Activated CD8-positive, alpha-beta memory T cell treated with anti-CD3 and anti-CD28 coated beads, Interleukin-2, amount 10 ng/mL, durations not matched to agents 7 days and 5 days (primary cell): ENCODE results near the gene TPMT. TPM values are rescaled to one million over a fixed set of nuclear protein-coding genes. Genes with fewer than 3 reads are reported as not detected.

Experiments
- ATAC-seq: fragments of 150-1000 bp; cut with Tn5 transposase; one replicate; pipeline ENCODE4 v1.10.0; 2021; ENCODE audit warnings: moderate library complexity
- CTCF ChIA-PET: fragments of 350-600 bp; sonication (Branson Sonifier 250); formaldehyde crosslinking; loops from one replicate; lab custom pipeline; 2021; ENCODE audit warnings: antibody characterized with exemption; lab: Charles Lee
- DNase-seq: peaks from one replicate; pipeline ENCODE4 v3.0.0-alpha.2; 2020
- H3K27ac Mint-ChIP-seq: one replicate; pipeline ENCODE4 v1.8.0; 2021; ENCODE audit warnings: mild to moderate bottlenecking, mixed read lengths
- H3K27me3 Mint-ChIP-seq: one replicate; pipeline ENCODE4 v1.8.0; 2021; ENCODE audit warnings: mixed read lengths
- H3K36me3 Mint-ChIP-seq: one replicate; pipeline ENCODE4 v1.8.0; 2021; ENCODE audit warnings: mild to moderate bottlenecking, mixed read lengths
- H3K4me1 Mint-ChIP-seq: one replicate; pipeline ENCODE4 v1.8.0; 2021; ENCODE audit warnings: mixed read lengths
- H3K4me3 Mint-ChIP-seq: one replicate; pipeline ENCODE4 v1.8.0; 2021; ENCODE audit warnings: mild to moderate bottlenecking, moderate library complexity, mixed read lengths
- H3K9me3 Mint-ChIP-seq: one replicate; pipeline ENCODE4 v1.8.0; 2022; ENCODE audit warnings: low read depth, mixed read lengths
- total RNA-seq, 2 experiments: library from RNA; stranded (reverse); gene quantifications; one replicate each; pipeline ENCODE4 v1.2.3, GENCODE V29; 2021

Gene TPMT
- total RNA-seq, 2 experiments from 2014 or later, result 5.6 to 9.5 TPM

DNA sequence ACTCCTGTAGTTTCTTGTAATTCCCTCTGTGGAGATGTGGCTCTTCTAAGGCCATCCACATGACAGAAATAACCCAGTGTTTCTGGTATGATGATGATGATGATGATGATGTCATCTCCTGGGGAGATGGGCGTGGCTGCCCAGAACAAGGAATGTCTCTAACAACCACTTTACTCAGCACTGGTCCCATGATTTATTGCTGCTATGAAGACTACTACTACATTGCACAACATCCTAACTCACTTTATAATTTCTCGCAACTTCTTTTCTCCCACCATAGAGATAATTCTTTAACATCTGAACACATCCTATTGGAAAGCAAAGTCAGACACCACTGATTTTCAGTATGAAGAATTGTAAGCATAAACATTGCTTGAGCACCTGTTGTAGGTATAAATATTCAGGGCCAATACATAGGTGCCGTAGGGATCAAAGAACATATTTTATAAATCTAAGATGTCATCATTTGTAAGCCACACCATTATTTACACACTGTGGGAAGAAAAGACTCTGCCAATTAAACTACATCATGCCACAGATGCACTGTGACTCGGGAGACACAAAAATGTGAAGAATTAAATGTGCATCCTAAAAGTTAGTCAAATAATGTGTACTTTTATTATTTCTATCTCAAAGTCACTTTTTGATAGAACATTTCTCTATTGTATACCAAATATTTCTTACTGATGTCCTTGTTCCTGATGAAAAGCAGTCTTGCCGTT is 6.4 kb downstream of the TPMT start:
- Mint-ChIP-seq H3K36me3 (peaks cover 14% of the 10 kb centered on the region), H3K27ac (no peak overlapping the region), H3K4me1 (peaks cover 17% of the 10 kb centered on the region), H3K27me3 (no peaks in the 10 kb centered on the region), H3K9me3 (no peaks in the 10 kb centered on the region), H3K4me3 (no peak overlapping the region)
- DNase-seq (no peak), ATAC-seq (no peak)
- CTCF ChIA-PET, result no interaction called here

DNA sequence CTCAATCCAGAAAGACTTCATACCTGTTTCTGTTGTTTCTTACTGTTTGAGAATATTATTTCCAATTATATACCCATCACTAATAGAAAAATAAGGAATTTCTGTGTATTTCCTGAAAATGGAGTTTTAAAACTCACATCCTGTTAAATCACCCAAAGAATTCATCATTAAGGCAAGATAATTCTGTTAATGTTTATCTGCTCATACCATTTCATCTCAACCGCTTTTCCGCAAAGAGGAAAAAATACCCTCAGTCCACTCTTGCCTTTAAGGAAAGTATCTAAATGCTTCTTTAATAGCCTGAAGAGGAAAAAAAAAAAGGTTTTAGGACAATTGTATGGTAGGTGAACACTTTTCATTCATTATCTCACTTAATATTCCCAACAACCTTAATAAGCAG is 7.3 kb downstream of the TPMT start:
- Mint-ChIP-seq H3K36me3 (peaks cover 19% of the 10 kb centered on the region), H3K9me3 (no peaks in the 10 kb centered on the region), H3K27me3 (no peaks in the 10 kb centered on the region), H3K27ac (no peak overlapping the region), H3K4me3 (no peak overlapping the region), H3K4me1 (peaks cover 8% of the 10 kb centered on the region)
- ATAC-seq (no peak), DNase-seq (no peak)
- CTCF ChIA-PET, result no interaction called here

DNA sequence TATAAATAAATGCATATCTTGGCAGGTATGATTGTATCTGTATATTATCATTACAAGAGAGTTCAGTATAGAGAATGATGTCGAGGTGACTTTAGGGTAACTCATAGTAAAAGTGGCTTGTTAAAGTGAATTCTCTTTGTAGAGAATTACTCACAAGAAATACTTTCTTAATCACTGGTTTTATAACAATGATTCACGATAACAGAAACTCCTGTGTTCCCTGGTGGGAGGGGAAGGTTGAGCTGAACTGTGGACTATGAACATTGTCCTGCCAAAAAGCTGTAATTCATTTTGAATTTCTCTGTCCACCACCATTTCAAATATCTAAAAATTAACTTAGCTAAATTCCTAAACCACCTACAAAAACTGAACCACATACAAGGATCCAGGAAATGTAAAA is 7.7 kb downstream of the TPMT start:
- peaks cover 5% of the 10 kb centered on the region for H3K4me1 Mint-ChIP-seq
- peaks cover 22% of the 10 kb centered on the region for H3K36me3 Mint-ChIP-seq
- no peak overlapping the region for H3K27ac Mint-ChIP-seq
- no peaks in the 10 kb centered on the region for H3K27me3 Mint-ChIP-seq
- ATAC-seq, result no peak
- no peak for DNase-seq
- CTCF ChIA-PET, result no interaction called here
- H3K4me3 Mint-ChIP-seq, result no peak overlapping the region
- no peaks in the 10 kb centered on the region for H3K9me3 Mint-ChIP-seq

GRCh38 chr6:18142591-18142861 is 12.4 kb downstream of the TPMT start:
- H3K36me3 Mint-ChIP-seq, result peaks cover 27% of the 10 kb centered on the region

GRCh38 chr6:18141805-18142590 is 12.9 kb downstream of the TPMT start:
- Mint-ChIP-seq H3K4me3 (no peak overlapping the region), H3K4me1 (no peaks in the 10 kb centered on the region), H3K27me3 (no peaks in the 10 kb centered on the region), H3K27ac (no peak overlapping the region), H3K36me3 (peaks cover 23% of the 10 kb centered on the region), H3K9me3 (no peaks in the 10 kb centered on the region)
- CTCF ChIA-PET, result no interaction called here
- DNase-seq (no peak), ATAC-seq (no peak)

More at GRCh38 chr6:18142591-18142861, 12.4 kb downstream of the TPMT start:
- ATAC-seq (no peak), DNase-seq (no peak)
- no peak overlapping the region for H3K27ac Mint-ChIP-seq
- peaks cover 2% of the 10 kb centered on the region for H3K4me1 Mint-ChIP-seq
- CTCF ChIA-PET, result no interaction called here
- no peaks in the 10 kb centered on the region for H3K9me3 Mint-ChIP-seq
- no peak overlapping the region for H3K4me3 Mint-ChIP-seq
- no peaks in the 10 kb centered on the region for H3K27me3 Mint-ChIP-seq

- Mint-ChIP-seq H3K4me3 (no peak overlapping the region), H3K27ac (no peak overlapping the region), H3K4me1 (no peaks in the 10 kb centered on the region), H3K36me3 (peaks cover 27% of the 10 kb centered on the region), H3K27me3 (no peaks in the 10 kb centered on the region), H3K9me3 (no peaks in the 10 kb centered on the region)
- CTCF ChIA-PET, result no interaction called here
- ATAC-seq, result no peak
- DNase-seq, result no peak
These were observed 14.8 kb downstream of the TPMT start for GRCh38 chr6:18139935-18140621.

- Mint-ChIP-seq H3K27me3 (no peaks in the 10 kb centered on the region), H3K4me1 (no peaks in the 10 kb centered on the region), H3K36me3 (peaks cover 28% of the 10 kb centered on the region), H3K9me3 (no peaks in the 10 kb centered on the region), H3K4me3 (no peak overlapping the region), H3K27ac (no peak overlapping the region)
- DNase-seq, result no peak
- CTCF ChIA-PET, result no interaction called here
- no peak for ATAC-seq
These were observed 16.0 kb downstream of the TPMT start for GRCh38 chr6:18138906-18139305.

GRCh38 chr6:18136260-18136659 is 18.6 kb downstream of the TPMT start:
- no peak for DNase-seq
- Mint-ChIP-seq H3K27me3 (no peaks in the 10 kb centered on the region), H3K9me3 (no peaks in the 10 kb centered on the region), H3K36me3 (peaks cover 28% of the 10 kb centered on the region), H3K4me1 (no peaks in the 10 kb centered on the region), H3K4me3 (no peak overlapping the region), H3K27ac (no peak overlapping the region)
- ATAC-seq, result no peak
- CTCF ChIA-PET, result no interaction called here

DNA sequence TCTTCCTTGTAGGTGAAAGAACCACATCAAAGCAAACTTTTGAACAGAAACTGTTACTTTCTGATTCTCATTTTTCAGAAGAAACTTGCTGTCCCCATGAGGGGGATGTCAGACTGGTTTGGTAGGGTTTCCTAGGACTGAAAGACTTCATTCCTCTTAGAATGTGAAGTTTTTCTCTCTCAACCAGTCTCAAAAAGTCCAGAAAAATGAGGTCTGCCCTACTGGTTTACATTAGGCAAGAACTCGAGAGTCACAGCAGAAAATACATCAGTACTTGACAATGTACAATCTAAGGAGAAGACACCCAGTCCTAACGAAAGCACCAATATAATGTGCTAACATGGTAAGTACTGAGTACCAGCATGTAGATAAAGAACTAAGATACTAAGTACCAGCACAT is 19.7 kb downstream of the TPMT start:
- Mint-ChIP-seq H3K27me3 (no peaks in the 10 kb centered on the region), H3K4me1 (no peaks in the 10 kb centered on the region), H3K36me3 (peaks cover 26% of the 10 kb centered on the region), H3K9me3 (no peaks in the 10 kb centered on the region), H3K4me3 (no peak overlapping the region), H3K27ac (no peak overlapping the region)
- ATAC-seq (no peak), DNase-seq (no peak)
- CTCF ChIA-PET, result no interaction called here

GRCh38 chr6:18132346-18132745 is 22.5 kb downstream of the TPMT start:
- CTCF ChIA-PET, result no interaction called here
- Mint-ChIP-seq H3K4me1 (no peaks in the 10 kb centered on the region), H3K4me3 (no peak overlapping the region), H3K27ac (no peak overlapping the region), H3K27me3 (no peaks in the 10 kb centered on the region), H3K36me3 (peaks cover 18% of the 10 kb centered on the region), H3K9me3 (no peaks in the 10 kb centered on the region)
- no peak for DNase-seq
- ATAC-seq, result no peak

- no peak overlapping the region for H3K27ac Mint-ChIP-seq
- no peak overlapping the region for H3K4me3 Mint-ChIP-seq
- H3K36me3 Mint-ChIP-seq, result peaks cover 2% of the 10 kb centered on the region
- ATAC-seq (no peak), DNase-seq (no peak)
- H3K9me3 Mint-ChIP-seq, result no peaks in the 10 kb centered on the region
- H3K4me1 Mint-ChIP-seq, result peaks cover 11% of the 10 kb centered on the region
- CTCF ChIA-PET, result interaction anchor here (1.0 kb wide), 1 partner anchor 11 kb away, joined by 3 read pairs; no protein-coding TSS in a partner anchor
- peaks cover 32% of the 10 kb centered on the region for H3K27me3 Mint-ChIP-seq
These were observed 28.8 kb downstream of the TPMT start for GRCh38 chr6:18126121-18126520.

DNA sequence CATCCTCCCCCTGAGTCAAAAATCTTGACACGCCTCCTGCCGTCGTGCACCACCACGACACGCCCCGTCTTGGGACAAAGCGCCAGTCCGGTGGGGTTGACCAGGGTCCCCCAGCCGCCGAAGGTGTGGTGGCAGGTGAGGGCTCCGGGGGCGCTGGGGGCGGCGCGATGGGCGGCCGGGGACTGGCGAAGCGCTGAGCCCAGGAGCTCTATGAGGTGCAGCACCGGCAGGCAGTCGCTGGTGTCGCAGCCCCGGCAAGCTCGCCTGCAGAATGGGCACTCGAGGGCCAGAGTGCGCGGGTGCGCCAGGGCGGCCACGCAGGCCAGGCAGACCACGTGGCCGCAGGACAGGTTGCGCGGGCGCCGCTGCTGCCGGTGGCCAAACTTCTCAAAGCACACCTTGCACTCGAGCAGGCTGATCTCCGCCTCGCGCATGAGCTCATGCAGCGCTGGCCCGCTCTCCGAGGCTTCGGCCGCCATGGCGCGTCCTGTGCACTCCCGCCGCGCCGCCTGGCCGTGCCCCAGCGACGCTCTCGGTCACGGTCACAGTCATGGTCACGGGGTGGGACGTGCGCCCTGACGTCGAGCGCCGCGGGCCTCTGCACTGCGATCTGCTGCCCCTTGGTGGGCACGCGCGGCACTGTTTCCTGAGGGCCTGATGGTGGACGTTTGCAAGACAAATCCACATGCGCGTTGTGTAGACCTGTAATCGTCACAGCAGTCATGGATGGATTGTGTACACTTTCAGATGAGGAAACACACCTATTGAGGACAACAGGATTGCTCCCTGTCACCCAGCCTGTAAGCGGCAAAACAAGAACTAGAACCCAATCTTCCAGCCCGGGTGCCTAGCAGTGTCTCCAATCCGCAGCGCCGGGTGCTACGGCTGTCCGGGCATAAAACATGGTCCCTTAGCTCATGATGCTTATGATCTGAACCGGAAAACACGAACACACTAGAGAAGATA is 32.5 kb downstream of the TPMT start, which contains the start of gene NHLRC1:
NHLRC1 (minus strand) TSS at position 550 of the 966 bp plus-strand sequence; CDS start at position 479, 71 bp downstream.
- H3K27me3 Mint-ChIP-seq, result peaks cover 67% of the 10 kb centered on the region
- H3K4me1 Mint-ChIP-seq, result peaks cover 11% of the 10 kb centered on the region
- peak; percentile 83 for DNase-seq
- CTCF ChIA-PET, result interaction anchor here (0.6 to 1.5 kb wide), 4 partner anchors 8 to 381 kb away, joined by 3 to 4 read pairs (median 4); no protein-coding TSS in a partner anchor
- no peaks in the 10 kb centered on the region for H3K9me3 Mint-ChIP-seq
- H3K36me3 Mint-ChIP-seq, result no peaks in the 10 kb centered on the region
- H3K27ac Mint-ChIP-seq, result no peak within 1 kb of the TSS
- H3K4me3 Mint-ChIP-seq, result peak within 1 kb of the TSS; percentile 64
- ATAC-seq, result peak; percentile 98
